K562 (cell line): Measurements from ENCODE around the gene KRTAP16-1. TPM values are rescaled to one million over a fixed set of nuclear protein-coding genes. Genes with fewer than 3 reads are reported as not detected.

Experiments
- ATAC-seq: fragments of 200-7000 bp; cut with Tn5 transposase; 3 replicates; pipeline ENCODE4 v1.9.1; 2020; ENCODE audit warnings: moderate library complexity
- BruUV-seq: library from RNA; stranded (reverse); fragments of 400-500 nt; replicated peaks from 2 replicates; lab custom pipeline; 2021; lab: Mats Ljungman, UMichigan
- CTCF ChIA-PET: fragments of 300-600 bp; formaldehyde crosslinking; extraction: SDS; loops from one replicate; lab custom pipeline; 2021; ENCODE audit warnings: low intra/inter-chr PET ratio; lab: Yijun Ruan, JAX
- POLR2A ChIA-PET: fragments of 300-600, 350-650 bp; sonication (Branson Sonifier 250); formaldehyde crosslinking; extraction: SDS; loops from one replicate; lab custom pipeline; 2021; ENCODE audit warnings: antibody characterized with exemption, inconsistent platforms; lab: Yijun Ruan, JAX
- DNase-seq, 4 experiments: peaks; one replicate each; pipeline versions ENCODE4 v3.0.0 to v3.0.0-alpha.2; 2011 to 2018; ENCODE audit warnings: low spot score in 3 of 4, mixed read lengths in 3 of 4; ENCODE audit errors: extremely low read depth in 1 of 4
- FAIRE-seq: peaks from 2 replicates; lab custom pipeline; 2011; peaks lifted over from hg19 to GRCh38; lab: Jason Lieb, UNC
- H2AFZ ChIP-seq: 2 replicates; pipeline ENCODE4 v1.6.0; 2011; ENCODE audit warnings: low read depth, low read length, control low read depth, inconsistent platforms
- H3K27ac ChIP-seq: fragments of 200-600 bp; 3 replicates; pipeline ENCODE4 v1.8.0; 2011; ENCODE audit warnings: low read depth, mild to moderate bottlenecking, control low read depth, inconsistent platforms, low read length, moderate library complexity, mixed read lengths; ENCODE audit errors: extremely low read depth
- H3K27me3 ChIP-seq, 2 experiments: fragments of 300-600 bp in 1 of 2; 2 replicates in 1 of 2; 3 replicates in 1 of 2; pipeline versions ENCODE4 v1.6.0 to v1.8.0; 2011; ENCODE audit warnings: inconsistent platforms in 2 of 2, low read length in 2 of 2, mild to moderate bottlenecking in 1 of 2, mixed read lengths in 1 of 2, moderate library complexity in 1 of 2; ENCODE audit not compliant: control insufficient read depth in 2 of 2, insufficient read depth in 2 of 2
- H3K36me3 ChIP-seq: fragments of 300-600 bp; 3 replicates; pipeline ENCODE4 v1.8.0; 2011; ENCODE audit warnings: mild to moderate bottlenecking, low read length, inconsistent platforms; ENCODE audit not compliant: control insufficient read depth, insufficient read depth
- H3K4me1 ChIP-seq, 2 experiments: fragments of 200-600 bp in 1 of 2; replicated peaks in 1 of 2; 2 replicates in 1 of 2; 3 replicates in 1 of 2; pipeline versions ENCODE4 v1.5.1 to v1.8.0; 2011; ENCODE audit warnings: inconsistent platforms in 2 of 2, low read length in 2 of 2, mild to moderate bottlenecking in 1 of 2, mixed read lengths in 1 of 2, moderate library complexity in 1 of 2; ENCODE audit not compliant: control insufficient read depth in 2 of 2, insufficient read depth in 2 of 2
- H3K4me2 ChIP-seq: 2 replicates; pipeline ENCODE4 v1.6.1; 2011; ENCODE audit warnings: low read length, control low read depth, inconsistent platforms, mixed read lengths; ENCODE audit not compliant: insufficient read depth
- H3K4me3 ChIP-seq: fragments of 200-600 bp; sonication (generic), shearing (Covaris generic); 2 replicates; pipeline ENCODE4 v1.5.1; 2016; ENCODE audit warnings: control low read depth, inconsistent platforms
- H3K79me2 ChIP-seq: fragments of 200-600 bp; 3 replicates; pipeline ENCODE4 v1.8.0; 2011; ENCODE audit warnings: low read length, inconsistent platforms; ENCODE audit not compliant: control insufficient read depth, insufficient read depth
- H3K9ac ChIP-seq, 2 experiments: 2 replicates each; pipeline versions ENCODE4 v1.6.0 to v1.6.1; 2011; ENCODE audit warnings: low read depth in 2 of 2, low read length in 2 of 2, control low read depth in 1 of 2, inconsistent platforms in 1 of 2, mild to moderate bottlenecking in 1 of 2, mixed read lengths in 1 of 2; ENCODE audit not compliant: insufficient read depth in 1 of 2
- H3K9me1 ChIP-seq: one replicate; pipeline ENCODE4 v1.6.0; 2011; ENCODE audit warnings: inconsistent platforms, mild to moderate bottlenecking, low read length, moderate library complexity; ENCODE audit not compliant: control insufficient read depth, insufficient read depth
- H3K9me3 ChIP-seq: replicated peaks from 2 replicates; pipeline ENCODE4 v1.5.1; 2011; ENCODE audit warnings: low read depth, low read length, inconsistent platforms; ENCODE audit not compliant: control insufficient read depth, insufficient read depth
- H4K20me1 ChIP-seq: replicated peaks from 2 replicates; pipeline ENCODE4 v1.6.1; 2011; ENCODE audit warnings: low read length, inconsistent platforms, mixed read lengths; ENCODE audit not compliant: control insufficient read depth, insufficient read depth
- BRCA1 ChIP-seq, 2 experiments: fragments of 450-650 bp in 1 of 2; sonication (generic) in 1 of 2; formaldehyde crosslinking in 1 of 2; IDR thresholded peaks; 2 replicates each; pipeline versions ENCODE4 v1.5.0 to v1.6.1; 2017 to 2020; ENCODE audit warnings: mild to moderate bottlenecking in 1 of 2, missing genetic modification reagents in 1 of 2
- GATAD2A ChIP-seq: fragments of 450-650 bp; IDR thresholded peaks from 2 replicates; pipeline ENCODE4 v1.6.1; 2017
- PPARD ChIP-seq: fragments of 250-450 bp; sonication (Bioruptor Pico); IDR thresholded peaks from 2 replicates; pipeline ENCODE4 v1.8.0; 2022; ENCODE audit warnings: inconsistent platforms, mild to moderate bottlenecking, moderate library complexity
- SMC3 ChIP-seq: conservative IDR thresholded peaks from 2 replicates; pipeline ENCODE4 v1.6.1; 2011; ENCODE audit warnings: low read depth, low read length, improper control_type of control experiment; ENCODE audit not compliant: insufficient read depth
- SUPT5H ChIP-seq: fragments of 450-650 bp; IDR thresholded peaks from 2 replicates; pipeline ENCODE4 v1.6.1; 2016
- ZNF133 ChIP-seq: fragments of 250-450 bp; sonication (Bioruptor Pico); IDR thresholded peaks from 2 replicates; pipeline ENCODE4 v1.4.0; 2020; ENCODE audit warnings: mild to moderate bottlenecking
- WGBS: fragments of 100-300 bp; shearing (Covaris generic); methylation state at CpG from one replicate; pipeline ENCODE4 v1.1.6; 2016; ENCODE audit warnings: low coverage, mixed read lengths; ENCODE audit not compliant: insufficient coverage; ENCODE audit errors: missing lambda C conversion rate; 5-methylcytosine and 5-hydroxymethylcytosine counted together
- in situ Hi-C: fragments of 300-500 bp; cut with MboI; formaldehyde crosslinking; loops from 4 replicates; pipeline ENCODE4 v1.15.0; 2018; ENCODE audit warnings: inconsistent platforms, mixed read lengths
- intact Hi-C: fragments of 100-400 bp; cut with micrococcal nuclease; formaldehyde crosslinking; loops from 2 replicates; pipeline ENCODE4 v1.14.2; 2022
- polyA plus RNA-seq, 8 experiments: library from polyadenylated mRNA; depleted of rRNA in 4 of 8; stranded (reverse) in 5 of 8; unstranded in 3 of 8; fragments of >200 nt; fragmentation: Nextera tagmentation in 2 of 8; fragmentation: Illumina TruSeq in 1 of 8; extraction: Ambion mirVana in 2 of 8; extraction: Trizol in 1 of 8; gene quantifications; 2 replicates each; pipeline versions ENCODE4 v1.2.1 to v1.2.3, GENCODE V29; 2011 to 2014; ENCODE audit warnings: inconsistent platforms in 1 of 8, missing spikeins in 1 of 8
- total RNA-seq, 7 experiments: library from RNA; depleted of rRNA in 6 of 7; stranded (reverse); fragments of >200 nt in 6 of 7; fragmentation: Illumina TruSeq in 2 of 7; extraction: Trizol in 2 of 7; gene quantifications; 2 replicates each; pipeline versions ENCODE4 v1.2.1 to v1.2.3, GENCODE V29; 2011 to 2021; ENCODE audit warnings: low replicate concordance in 1 of 7

KRTAP16-1 gene
- total and polyA plus RNA-seq, 9 of the 15 experiments (the other 6 are each of a cell fraction or from before 2014, with no cell fraction given) = not detected

DNA sequence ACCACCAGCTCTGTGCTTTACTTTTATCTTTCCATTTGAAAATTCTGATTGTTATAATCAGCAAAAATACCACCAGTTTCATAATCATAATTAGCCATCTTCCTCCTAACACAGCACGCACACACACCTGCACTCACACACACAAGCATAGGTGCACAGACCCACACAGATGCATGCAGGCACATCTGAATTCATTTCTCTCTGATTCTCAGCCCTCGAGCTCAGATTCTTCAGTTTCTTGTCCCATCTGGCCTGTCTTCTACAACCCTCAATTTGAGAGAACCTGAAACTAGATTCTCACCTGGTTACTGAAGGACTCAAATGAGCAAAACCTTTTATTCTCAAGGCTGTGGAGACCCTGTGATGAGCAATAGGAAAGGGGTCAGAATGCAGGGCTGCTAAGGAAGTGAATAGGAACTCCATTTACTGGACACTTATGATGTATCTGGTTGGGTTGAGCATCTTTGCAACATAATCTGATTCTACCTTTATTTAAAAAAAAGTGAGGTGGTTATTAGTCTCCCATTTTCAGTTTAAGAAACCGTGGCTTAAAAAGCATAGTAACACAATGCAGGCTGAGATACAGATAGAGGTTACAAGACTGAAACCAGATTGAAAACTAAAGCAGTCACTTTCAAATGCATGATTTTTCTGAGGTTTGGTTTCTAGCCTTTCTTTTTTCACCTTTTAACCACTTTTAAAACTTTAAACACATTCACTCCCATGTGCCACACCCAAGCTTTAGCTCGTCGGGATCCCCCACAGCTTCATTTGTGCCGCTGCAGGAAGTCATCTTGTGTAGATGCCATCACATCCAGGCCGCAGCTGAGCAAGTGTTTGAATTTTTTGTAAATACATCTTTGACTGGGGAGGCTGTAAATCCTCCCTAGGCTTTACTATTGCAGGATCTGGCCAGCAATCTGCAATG is 32.1 kb upstream of the KRTAP16-1 start:
- H3K27me3 ChIP-seq = no peaks in the 10 kb centered on the region
- H3K9me1 ChIP-seq = no peaks in the 10 kb centered on the region
- no peak overlapping the region for H3K4me3 ChIP-seq
- H3K27ac ChIP-seq = no peak overlapping the region
- H3K9me3 ChIP-seq = no peaks in the 10 kb centered on the region
- WGBS = 0% methylated on average over 7 of the region's 7 CpGs
- no peak for FAIRE-seq
- no peak overlapping the region for H3K9ac ChIP-seq
- no peak overlapping the region for H3K4me2 ChIP-seq
- no peak for DNase-seq
- in situ Hi-C loops = no loop called here
- H2AFZ ChIP-seq = no peak overlapping the region
- no peaks in the 10 kb centered on the region for H3K79me2 ChIP-seq
- no peak for ATAC-seq
- H3K36me3 ChIP-seq = no peaks in the 10 kb centered on the region
- BruUV-seq = no TSS peak
- POLR2A ChIA-PET = interaction anchor here (0.6 kb wide), 1 partner anchor 143 kb away, joined by 3 read pairs; no protein-coding TSS in a partner anchor
- no peaks in the 10 kb centered on the region for H4K20me1 ChIP-seq
- TF ChIP-seq SMC3 (no peak), BRCA1 (IDR thresholded peaks at IDR 0.05) (no peak), BRCA1 (CRISPR knock-in tag; IDR thresholded peaks at IDR 0.05) (no peak), GATAD2A (no peak), PPARD (CRISPR knock-in tag) (no peak)
- CTCF ChIA-PET = no interaction called here
- H3K4me1 ChIP-seq = no peaks in the 10 kb centered on the region
- intact Hi-C loops = no loop called here

DNA sequence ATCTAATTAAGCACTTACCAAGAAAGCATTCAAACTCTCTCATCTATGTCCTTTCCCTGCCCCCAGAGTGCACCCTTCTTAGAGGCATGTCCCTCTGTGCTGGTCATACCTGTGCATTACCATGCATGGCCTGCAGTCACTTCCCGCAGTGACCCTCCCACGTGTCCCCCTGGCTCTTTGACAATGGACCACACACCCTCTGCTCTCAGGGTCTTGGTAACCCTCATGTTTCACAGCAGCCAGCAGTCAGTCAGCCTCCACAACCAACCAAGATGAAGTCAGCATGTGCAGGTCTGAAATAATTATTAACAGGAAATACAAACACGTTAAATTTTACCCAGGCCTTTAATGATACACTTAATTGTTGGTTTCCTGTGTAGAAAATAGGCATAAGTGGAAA is 31.4 kb upstream of the KRTAP16-1 start:
- FAIRE-seq (no peak), ATAC-seq (no peak), DNase-seq (no peak)
- Histone ChIP-seq H3K9me1 (no peaks in the 10 kb centered on the region), H3K4me2 (no peak overlapping the region), H3K36me3 (no peaks in the 10 kb centered on the region), H3K4me3 (no peak overlapping the region), H3K9me3 (no peaks in the 10 kb centered on the region), H3K79me2 (no peaks in the 10 kb centered on the region), H2AFZ (no peak overlapping the region), H3K9ac (no peak overlapping the region), H4K20me1 (no peaks in the 10 kb centered on the region), H3K27ac (no peak overlapping the region), H3K4me1 (no peaks in the 10 kb centered on the region), H3K27me3 (no peaks in the 10 kb centered on the region)
- intact Hi-C loops (no loop called here), in situ Hi-C loops (no loop called here)
- CTCF ChIA-PET = no interaction called here
- WGBS = 0% methylated on average over 3 of the region's 3 CpGs
- TF ChIP-seq ZNF133 (CRISPR knock-in tag) (no peak), SUPT5H (no peak)
- POLR2A ChIA-PET = interaction anchor here (0.6 kb wide), 2 partner anchors 142 to 693 kb away, joined by 3 read pairs; partner anchors contain the start of gene SMARCE1
- no TSS peak for BruUV-seq
